IMR-90 (cell line): ENCODE measurements around the gene SPTLC3. TPM values are rescaled to one million over a fixed set of nuclear protein-coding genes. Genes with fewer than 3 reads are reported as not detected.

Source experiments
- ATAC-seq: fragments of 200-7000 bp; cut with Tn5 transposase; 2 replicates; pipeline ENCODE4 v1.9.1; 2020; ENCODE audit warnings: low read depth, mild to moderate bottlenecking, moderate library complexity
- BruUV-seq: library from RNA; stranded (reverse); fragments of 400-500 nt; replicated peaks from 2 replicates; lab custom pipeline; 2021; lab: Mats Ljungman, UMichigan
- CTCF ChIA-PET: fragments of 300-600 bp; formaldehyde crosslinking; extraction: SDS; loops from one replicate; lab custom pipeline; 2021; ENCODE audit warnings: antibody characterized with exemption; lab: Yijun Ruan, JAX
- POLR2A ChIA-PET: fragments of 300-600 bp; sonication (Branson Sonifier 250); formaldehyde crosslinking; loops from one replicate; lab custom pipeline; 2022; ENCODE audit warnings: antibody characterized with exemption; ENCODE audit not compliant: unreplicated experiment; lab: Charles Lee
- DNase-seq: peaks from one replicate; pipeline ENCODE4 v3.0.0; 2013
- H2AFZ ChIP-seq: replicated peaks from 2 replicates; pipeline ENCODE3; 2013; ENCODE audit warnings: low read length, mild to moderate bottlenecking; ENCODE audit not compliant: poor library complexity
- H2AK5ac ChIP-seq: 2 replicates; pipeline ENCODE4 v1.6.1; 2013; ENCODE audit warnings: low read depth, low read length, inconsistent platforms
- H2AK9ac ChIP-seq: replicated peaks from 2 replicates; pipeline ENCODE3; 2013; ENCODE audit warnings: mild to moderate bottlenecking, low read depth, low read length, moderate library complexity; ENCODE audit not compliant: poor library complexity
- H2BK120ac ChIP-seq: 2 replicates; pipeline ENCODE4 v1.6.1; 2013; ENCODE audit warnings: low read depth, low read length, inconsistent platforms
- H2BK15ac ChIP-seq: 3 replicates; pipeline ENCODE4 v1.6.1; 2013; ENCODE audit warnings: low read depth, low read length, inconsistent platforms
- H2BK20ac ChIP-seq: 2 replicates; pipeline ENCODE4 v1.6.1; 2013; ENCODE audit warnings: low read depth, mild to moderate bottlenecking, inconsistent platforms, low read length, moderate library complexity
- H2BK5ac ChIP-seq: 2 replicates; pipeline ENCODE4 v1.6.1; 2013; ENCODE audit warnings: mild to moderate bottlenecking, low read depth, low read length, inconsistent platforms; ENCODE audit not compliant: poor library complexity, severe bottlenecking
- H3K14ac ChIP-seq: replicated peaks from 2 replicates; pipeline ENCODE4 v1.6.1; 2013; ENCODE audit warnings: low read depth, low read length, inconsistent platforms
- H3K18ac ChIP-seq: 2 replicates; pipeline ENCODE4 v1.6.1; 2013; ENCODE audit warnings: low read depth, low read length, control low read depth
- H3K23ac ChIP-seq: 2 replicates; pipeline ENCODE4 v1.6.1; 2013; ENCODE audit warnings: low read depth, low read length, inconsistent platforms
- H3K27ac ChIP-seq: 2 replicates; pipeline ENCODE4 v1.5.1; 2013; ENCODE audit warnings: mild to moderate bottlenecking, control low read depth, low read length; ENCODE audit not compliant: insufficient read depth
- H3K27me3 ChIP-seq: 2 replicates; pipeline ENCODE4 v1.6.1; 2013; ENCODE audit warnings: low read length; ENCODE audit not compliant: control insufficient read depth, insufficient read depth
- H3K36me3 ChIP-seq: 2 replicates; pipeline ENCODE4 v1.6.1; 2013; ENCODE audit warnings: low read length, mixed read lengths; ENCODE audit not compliant: control insufficient read depth, insufficient read depth
- H3K4ac ChIP-seq: 2 replicates; pipeline ENCODE4 v1.6.1; 2013; ENCODE audit warnings: low read depth, low read length, inconsistent platforms
- H3K4me1 ChIP-seq: 2 replicates; pipeline ENCODE4 v1.6.1; 2013; ENCODE audit warnings: low read length, mixed read lengths; ENCODE audit not compliant: control insufficient read depth, insufficient read depth
- H3K4me2 ChIP-seq: 2 replicates; pipeline ENCODE4 v1.6.1; 2013; ENCODE audit warnings: low read depth, mild to moderate bottlenecking, control low read depth, low read length, moderate library complexity
- H3K4me3 ChIP-seq: 2 replicates; pipeline ENCODE4 v1.5.1; 2013; ENCODE audit warnings: low read depth, mild to moderate bottlenecking, control low read depth, low read length, moderate library complexity; ENCODE audit not compliant: insufficient read depth
- H3K56ac ChIP-seq: 2 replicates; pipeline ENCODE4 v1.6.1; 2013; ENCODE audit warnings: low read length, inconsistent platforms; ENCODE audit not compliant: insufficient read depth; ENCODE audit errors: extremely low read depth
- H3K79me1 ChIP-seq, 2 experiments: 2 replicates each; pipeline ENCODE4 v1.6.1; 2013; ENCODE audit warnings: low read length in 2 of 2, inconsistent platforms in 1 of 2, low read depth in 1 of 2
- H3K9ac ChIP-seq: 2 replicates; pipeline ENCODE4 v1.6.1; 2013; ENCODE audit warnings: low read depth, low read length, control low read depth
- H3K9me1 ChIP-seq: 2 replicates; pipeline ENCODE4 v1.6.1; 2013; ENCODE audit warnings: low read length, inconsistent platforms; ENCODE audit not compliant: insufficient read depth
- H3K9me3 ChIP-seq: 2 replicates; pipeline ENCODE4 v1.6.1; 2013; ENCODE audit warnings: low read length; ENCODE audit not compliant: control insufficient read depth, insufficient read depth
- H4K20me1 ChIP-seq: 2 replicates; pipeline ENCODE4 v1.6.1; 2013; ENCODE audit warnings: low read length, inconsistent platforms; ENCODE audit not compliant: insufficient read depth
- H4K5ac ChIP-seq: 2 replicates; pipeline ENCODE4 v1.6.1; 2013; ENCODE audit warnings: mild to moderate bottlenecking, low read depth, low read length, control low read depth
- H4K8ac ChIP-seq, 2 experiments: 2 replicates each; pipeline ENCODE4 v1.6.1; 2013; ENCODE audit warnings: low read depth in 2 of 2, low read length in 2 of 2, control low read depth in 1 of 2, inconsistent platforms in 1 of 2
- H4K91ac ChIP-seq: 2 replicates; pipeline ENCODE4 v1.6.1; 2013; ENCODE audit warnings: low read depth, low read length, inconsistent platforms; ENCODE audit not compliant: insufficient read depth
- BHLHE40 ChIP-seq: fragments of 150-350 bp; IDR thresholded peaks from 2 replicates; pipeline ENCODE4 v1.6.1; 2016; ENCODE audit warnings: mild to moderate bottlenecking, low read depth, low read length
- MAFK ChIP-seq: IDR thresholded peaks from 2 replicates; pipeline ENCODE4 v1.6.1; 2012; ENCODE audit warnings: low read depth, low read length, improper control_type of control experiment
- NFE2L2 ChIP-seq: fragments of 150-350 bp; IDR thresholded peaks from 2 replicates; pipeline ENCODE4 v1.6.1; 2016; ENCODE audit warnings: low read depth, mild to moderate bottlenecking, low read length
- POLR2A ChIP-seq: IDR thresholded peaks from 2 replicates; pipeline ENCODE4 v1.6.1; 2012; ENCODE audit warnings: mild to moderate bottlenecking, low read depth, low read length
- RAD21 ChIP-seq: IDR thresholded peaks from 2 replicates; pipeline ENCODE4 v1.6.1; 2012; ENCODE audit warnings: low read length, improper control_type of control experiment
- RFX5 ChIP-seq: IDR thresholded peaks from 2 replicates; pipeline ENCODE4 v1.8.0; 2012; ENCODE audit warnings: low read depth, mild to moderate bottlenecking, low read length, moderate library complexity
- SMC3 ChIP-seq: fragments of 150-350 bp; IDR thresholded peaks from 2 replicates; pipeline ENCODE4 v1.6.1; 2016; ENCODE audit warnings: low read depth, mild to moderate bottlenecking, antibody characterized with exemption, low read length, moderate library complexity
- USF2 ChIP-seq: fragments of 150-350 bp; IDR thresholded peaks from 2 replicates; pipeline ENCODE4 v1.6.1; 2017; ENCODE audit warnings: mild to moderate bottlenecking, antibody characterized with exemption, low read length, low read depth
- WGBS, 2 experiments: methylation state at CpG; one replicate each; pipeline versions ENCODE4 v1.1.5 to v1.1.7; 2013; ENCODE audit warnings: missing lambda C conversion rate in 2 of 2; ENCODE audit not compliant: insufficient read length in 1 of 2; ENCODE audit errors: extremely low coverage in 2 of 2; 5-methylcytosine and 5-hydroxymethylcytosine counted together
- dilution Hi-C: fragments of 300-500 bp; cut with HindIII; formaldehyde crosslinking; loops from one replicate; pipeline ENCODE4 v1.14.3; 2018; ENCODE audit warnings: low sequenced_read_pairs; ENCODE audit not compliant: unreplicated experiment
- in situ Hi-C: fragments of 300-500 bp; cut with MboI; formaldehyde crosslinking; loops from 3 replicates; pipeline ENCODE4 v1.14.3; 2019; ENCODE audit warnings: low sequenced_read_pairs, inconsistent platforms, mixed read lengths
- intact Hi-C: fragments of 100-400 bp; cut with micrococcal nuclease; formaldehyde crosslinking; loops from 2 replicates; pipeline ENCODE4 v1.10.0; 2022
- polyA plus RNA-seq, 3 experiments: library from polyadenylated mRNA; depleted of rRNA; stranded (reverse); fragments of >200 nt; gene quantifications; 2 replicates each; pipeline ENCODE4 v1.2.3, GENCODE V29; 2012; ENCODE audit warnings: low replicate concordance in 1 of 3
- total RNA-seq: library from RNA; depleted of rRNA; stranded (reverse); fragments of >200 nt; gene quantifications from 2 replicates; pipeline ENCODE4 v1.2.3, GENCODE V29; 2012

SPTLC3 gene
- total and polyA plus RNA-seq, 2 of the 4 experiments (the other 2 are of a cell fraction) = 0.44 to 1.6 TPM

- Histone ChIP-seq H3K18ac (no peak overlapping the region), H4K91ac (no peak overlapping the region), H3K27ac (no peak overlapping the region), H2BK5ac (no peak overlapping the region), H2AK9ac (no peak overlapping the region), H4K8ac (no peak overlapping the region), H4K5ac (no peak overlapping the region), H3K4me1 (no peaks in the 10 kb centered on the region), H2BK20ac (no peak overlapping the region), H2BK15ac (no peak overlapping the region), H3K36me3 (no peaks in the 10 kb centered on the region), H3K4ac (no peak overlapping the region), H2BK120ac (no peak overlapping the region), H3K56ac (no peak overlapping the region), H2AFZ (no peak overlapping the region), H3K9ac (no peak overlapping the region), H3K9me1 (no peaks in the 10 kb centered on the region), H3K23ac (no peak overlapping the region), H4K20me1 (no peaks in the 10 kb centered on the region), H2AK5ac (no peak overlapping the region), H3K79me1 (no peaks in the 10 kb centered on the region), H3K14ac (no peak overlapping the region), H3K4me2 (no peak overlapping the region), H3K9me3 (no peaks in the 10 kb centered on the region), H3K27me3 (no peaks in the 10 kb centered on the region), H3K4me3 (no peak overlapping the region)
- in situ Hi-C loops (no loop called here), dilution Hi-C loops (no loop called here), intact Hi-C loops (no loop called here)
- no TSS peak for BruUV-seq
- POLR2A ChIA-PET = no interaction called here
- no CpG with 5 or more reads among the region's 1 CpG for WGBS, 2 experiments
- no peak for TF ChIP-seq RFX5
- no peak for TF ChIP-seq SMC3
- no peak for TF ChIP-seq BHLHE40
- TF ChIP-seq RAD21 = no peak
- no peak for TF ChIP-seq POLR2A
- TF ChIP-seq MAFK = no peak
- no peak for TF ChIP-seq USF2
- no peak for TF ChIP-seq NFE2L2
- CTCF ChIA-PET = interaction anchor here (0.6 kb wide), 1 partner anchor 64 kb away, joined by 4 read pairs; no protein-coding TSS in a partner anchor
- DNase-seq (no peak), ATAC-seq (no peak)
Observed at GRCh38 chr20:13169086-13169485, 160.3 kb downstream of the SPTLC3 start.
